EL (cell line): ENCODE measurements around the gene CNOT2.

Source experiments
- DNase-seq: peaks from one replicate; pipeline ENCODE4 v3.0.0-alpha.2; 2016

CNOT2 gene

GRCh38 chr12:70307868-70308267 lies 64.6 kb downstream of the CNOT2 start:
- DNase-seq: no peak

- no peak for DNase-seq
Observed at GRCh38 chr12:70309348-70309747, 66.1 kb downstream of the CNOT2 start.

GRCh38 chr12:70314145-70314544 lies 70.9 kb downstream of the CNOT2 start:
- DNase-seq: no peak

GRCh38 chr12:70317781-70318180 lies 74.5 kb downstream of the CNOT2 start:
- DNase-seq: no peak

- DNase-seq: no peak
Observed at GRCh38 chr12:70319605-70320004, 76.4 kb downstream of the CNOT2 start.

GRCh38 chr12:70321191-70321590 lies 78.0 kb downstream of the CNOT2 start:
- no peak for DNase-seq

- no peak for DNase-seq
Observed at GRCh38 chr12:70327541-70327940, 84.3 kb downstream of the CNOT2 start.

- DNase-seq: no peak
Observed at GRCh38 chr12:70329728-70330127, 86.5 kb downstream of the CNOT2 start.

- DNase-seq: no peak
Observed at GRCh38 chr12:70330158-70330557, 86.9 kb downstream of the CNOT2 start.

- no peak for DNase-seq
Observed at GRCh38 chr12:70332236-70332635, 89.0 kb downstream of the CNOT2 start.

- DNase-seq: no peak
Observed at GRCh38 chr12:70334742-70335141, 91.5 kb downstream of the CNOT2 start.

- DNase-seq: peak; percentile 2
Observed at GRCh38 chr12:70338531-70338930, 95.3 kb downstream of the CNOT2 start.

- no peak for DNase-seq
Observed at GRCh38 chr12:70351076-70351475, 107.8 kb downstream of the CNOT2 start.

- no peak for DNase-seq
Observed at GRCh38 chr12:70353780-70354660, 110.8 kb downstream of the CNOT2 start.

- DNase-seq: no peak
Observed at GRCh38 chr12:70354787-70355186, 111.6 kb downstream of the CNOT2 start.

- no peak for DNase-seq
Observed at GRCh38 chr12:70355972-70356371, 112.7 kb downstream of the CNOT2 start.

- no peak for DNase-seq
Observed at GRCh38 chr12:70359458-70360197, 116.4 kb downstream of the CNOT2 start.

- no peak for DNase-seq
Observed at GRCh38 chr12:70360218-70360617, 117.0 kb downstream of the CNOT2 start.

- no peak for DNase-seq
Observed at GRCh38 chr12:70364695-70365397, 121.6 kb downstream of the CNOT2 start.

GRCh38 chr12:70365398-70365647 lies 122.1 kb downstream of the CNOT2 start:
- DNase-seq: no peak

- DNase-seq: peak; percentile 57
Observed at GRCh38 chr12:70365648-70366518, 122.7 kb downstream of the CNOT2 start, which contains the start of gene KCNMB4. TSS of gene KCNMB4 (plus strand) at chr12:70366290. CDS start at chr12:70366735, 445 bp downstream.

- peak; percentile 45 for DNase-seq
Observed at GRCh38 chr12:70366581-70367257, 123.5 kb downstream of the CNOT2 start.
